ENCODE results near the gene ZNF692. TPM values are rescaled to one million over a fixed set of nuclear protein-coding genes. Genes with fewer than 3 reads are reported as not detected.

Gene ZNF692
- total RNA-seq, 2 donors from 2014 or later: 21.1 to 35.3 TPM

DNA sequence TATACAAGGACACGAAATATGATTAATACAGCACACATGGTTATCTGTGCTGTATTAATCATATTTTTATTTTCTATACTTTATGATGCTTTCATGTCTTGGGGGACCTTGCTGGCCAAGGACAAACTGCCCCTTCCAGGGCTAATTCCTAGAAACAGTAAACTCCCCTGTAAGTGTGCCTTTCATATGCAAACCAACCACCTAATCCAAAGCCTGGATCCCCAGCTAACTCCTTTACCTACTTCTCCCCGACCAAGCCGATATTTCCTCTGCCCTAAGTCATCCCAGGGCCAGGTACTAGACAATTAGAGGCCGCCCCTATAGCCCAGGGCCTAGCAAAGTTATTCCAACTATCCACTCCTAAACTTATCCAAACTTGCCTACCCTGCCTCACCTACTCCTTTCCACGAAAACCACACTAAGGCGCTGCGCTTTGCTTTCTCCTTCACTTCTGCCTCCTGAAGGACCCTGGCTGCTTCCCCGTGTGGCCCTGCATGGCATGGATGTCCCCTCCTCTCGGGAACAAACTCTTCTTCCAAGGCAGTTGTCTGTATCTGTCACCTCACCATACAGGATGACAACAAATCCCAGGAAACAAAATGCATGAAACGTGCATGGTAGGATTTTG, 43.4 kb downstream of the ZNF692 start:
- DNase-seq (ENCODE audit: low spot score): no peak
- Histone ChIP-seq H3K36me3 (peaks cover 48% of the 10 kb centered on the region), H3K4me3 (no peak overlapping the region)

DNA sequence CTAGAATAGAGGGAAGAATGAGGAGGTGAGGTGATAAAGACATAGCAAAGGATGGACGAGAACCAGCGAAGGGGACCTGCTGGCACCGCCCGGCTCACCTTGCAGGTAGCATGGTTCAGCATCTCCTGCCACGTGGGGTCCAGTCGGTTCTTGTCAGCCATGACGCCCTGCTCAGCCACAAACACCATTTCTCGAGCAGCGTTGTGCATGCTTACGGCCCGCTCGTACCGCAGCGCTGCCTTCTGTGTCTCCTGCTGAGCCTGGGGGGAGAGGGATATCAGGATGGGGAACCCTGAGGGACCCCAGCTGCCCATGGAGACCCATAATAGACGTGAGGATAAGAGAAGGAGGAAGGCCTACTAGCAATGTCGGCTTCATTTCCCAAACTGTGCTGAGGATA, 44.5 kb downstream of the ZNF692 start:
- Histone ChIP-seq H3K27me3 (replicated peaks; ENCODE audit: insufficient read depth) (no peaks in the 10 kb centered on the region), H3K27ac (no peak overlapping the region), H3K36me3 (peaks cover 48% of the 10 kb centered on the region), H3K4me3 (no peak overlapping the region), H3K4me1 (ENCODE audit: control insufficient read depth in 1 of 2, low read depth in 2 of 2) (peaks cover 12 to 30% of the 10 kb centered on the region in 2 donors), H3K9me3 (no peaks in the 10 kb centered on the region)
- DNase-seq (ENCODE audit: low spot score) (no peak), ATAC-seq (ENCODE audit: insufficient number of reproducible peaks, low FRiP score, low read depth) (no peak)
- no peak for TF ChIP-seq CTCF (IDR thresholded peaks at IDR 0.05)

More for the DNA sequence above, 43.4 kb downstream of the ZNF692 start:
- H3K27ac ChIP-seq: no peak overlapping the region
- no peaks in the 10 kb centered on the region for H3K9me3 ChIP-seq
- H3K4me1 ChIP-seq (ENCODE audit: control insufficient read depth in 1 of 2, low read depth in 2 of 2): peaks cover 13 to 36% of the 10 kb centered on the region in 2 donors
- no peak for TF ChIP-seq CTCF (IDR thresholded peaks at IDR 0.05)
- H3K27me3 ChIP-seq (replicated peaks; ENCODE audit: insufficient read depth): no peaks in the 10 kb centered on the region
- ATAC-seq (ENCODE audit: insufficient number of reproducible peaks, low FRiP score, low read depth): no peak

DNA sequence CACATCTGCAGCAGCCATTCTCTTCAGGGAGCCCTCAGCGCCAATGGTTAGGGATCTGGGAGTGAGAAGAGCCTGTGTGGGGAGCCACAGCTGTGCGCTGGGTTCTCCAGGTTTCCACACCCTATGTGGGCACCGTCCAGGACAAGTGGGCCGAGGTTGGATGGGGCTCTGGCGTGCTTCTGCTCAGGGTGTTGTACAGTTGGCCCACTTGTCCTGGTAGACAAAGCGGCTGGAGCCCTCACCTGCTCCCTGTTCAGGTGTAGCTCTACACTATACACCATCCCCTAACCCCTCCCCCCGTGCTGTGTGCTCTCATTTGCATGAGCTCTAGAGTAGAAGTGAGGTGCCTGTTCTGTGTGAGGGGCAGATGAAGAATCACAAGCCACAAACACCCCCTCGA, 45.3 kb downstream of the ZNF692 start:
- H3K36me3 ChIP-seq: peaks cover 48% of the 10 kb centered on the region
- no peak for TF ChIP-seq CTCF (IDR thresholded peaks at IDR 0.05)

DNA sequence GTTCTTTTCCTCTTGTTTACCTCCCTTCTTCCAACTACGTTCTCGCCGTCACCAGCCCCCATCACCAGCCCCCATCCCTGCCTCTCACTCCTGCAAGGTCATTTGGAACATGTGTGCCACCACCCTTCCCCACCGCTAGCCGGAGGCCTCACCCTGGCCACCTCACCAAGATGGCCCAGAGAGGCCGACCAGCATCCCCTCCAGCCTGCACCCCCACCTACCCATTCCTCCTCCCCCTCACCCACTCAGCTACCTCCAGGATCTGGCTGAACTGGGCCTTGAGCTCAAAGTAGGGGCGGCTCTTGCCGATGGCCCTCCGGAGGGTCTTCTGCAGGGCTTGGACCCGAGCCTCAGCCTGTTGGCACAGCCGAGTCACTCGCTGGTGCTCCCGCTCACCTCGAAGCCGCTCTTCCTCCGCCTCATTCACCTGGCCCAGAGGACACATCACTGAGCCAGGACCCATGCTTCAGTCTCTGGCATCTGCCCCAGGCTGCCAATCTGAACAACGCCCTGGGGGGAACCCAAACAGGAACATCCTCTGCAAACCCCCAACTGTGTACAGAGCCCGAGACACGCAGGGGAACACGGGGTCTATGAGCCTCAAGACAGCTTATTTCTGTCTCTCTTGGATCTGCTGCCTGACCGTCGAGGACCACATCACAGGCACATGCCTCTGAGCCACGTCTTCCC, 46.0 kb downstream of the ZNF692 start:
- H3K4me1 ChIP-seq (ENCODE audit: control insufficient read depth in 1 of 2, low read depth in 2 of 2): peaks cover 9 to 16% of the 10 kb centered on the region in 2 donors
- DNase-seq (ENCODE audit: low spot score): no peak
- peaks cover 48% of the 10 kb centered on the region for H3K36me3 ChIP-seq
- ATAC-seq (ENCODE audit: insufficient number of reproducible peaks, low FRiP score, low read depth): no peak
- H3K9me3 ChIP-seq: no peaks in the 10 kb centered on the region
- no peak overlapping the region for H3K27ac ChIP-seq
- no peaks in the 10 kb centered on the region for H3K27me3 ChIP-seq (replicated peaks; ENCODE audit: insufficient read depth)
- TF ChIP-seq CTCF (IDR thresholded peaks at IDR 0.05): no peak
- no peak overlapping the region for H3K4me3 ChIP-seq

More for the DNA sequence above, 45.3 kb downstream of the ZNF692 start:
- no peak for DNase-seq (ENCODE audit: low spot score)
- Histone ChIP-seq H3K27ac (no peak overlapping the region), H3K4me1 (ENCODE audit: control insufficient read depth in 1 of 2, low read depth in 2 of 2) (peaks cover 9 to 22% of the 10 kb centered on the region in 2 donors), H3K4me3 (no peak overlapping the region), H3K9me3 (no peaks in the 10 kb centered on the region), H3K27me3 (replicated peaks; ENCODE audit: insufficient read depth) (no peaks in the 10 kb centered on the region)
- no peak for ATAC-seq (ENCODE audit: insufficient number of reproducible peaks, low FRiP score, low read depth)

DNA sequence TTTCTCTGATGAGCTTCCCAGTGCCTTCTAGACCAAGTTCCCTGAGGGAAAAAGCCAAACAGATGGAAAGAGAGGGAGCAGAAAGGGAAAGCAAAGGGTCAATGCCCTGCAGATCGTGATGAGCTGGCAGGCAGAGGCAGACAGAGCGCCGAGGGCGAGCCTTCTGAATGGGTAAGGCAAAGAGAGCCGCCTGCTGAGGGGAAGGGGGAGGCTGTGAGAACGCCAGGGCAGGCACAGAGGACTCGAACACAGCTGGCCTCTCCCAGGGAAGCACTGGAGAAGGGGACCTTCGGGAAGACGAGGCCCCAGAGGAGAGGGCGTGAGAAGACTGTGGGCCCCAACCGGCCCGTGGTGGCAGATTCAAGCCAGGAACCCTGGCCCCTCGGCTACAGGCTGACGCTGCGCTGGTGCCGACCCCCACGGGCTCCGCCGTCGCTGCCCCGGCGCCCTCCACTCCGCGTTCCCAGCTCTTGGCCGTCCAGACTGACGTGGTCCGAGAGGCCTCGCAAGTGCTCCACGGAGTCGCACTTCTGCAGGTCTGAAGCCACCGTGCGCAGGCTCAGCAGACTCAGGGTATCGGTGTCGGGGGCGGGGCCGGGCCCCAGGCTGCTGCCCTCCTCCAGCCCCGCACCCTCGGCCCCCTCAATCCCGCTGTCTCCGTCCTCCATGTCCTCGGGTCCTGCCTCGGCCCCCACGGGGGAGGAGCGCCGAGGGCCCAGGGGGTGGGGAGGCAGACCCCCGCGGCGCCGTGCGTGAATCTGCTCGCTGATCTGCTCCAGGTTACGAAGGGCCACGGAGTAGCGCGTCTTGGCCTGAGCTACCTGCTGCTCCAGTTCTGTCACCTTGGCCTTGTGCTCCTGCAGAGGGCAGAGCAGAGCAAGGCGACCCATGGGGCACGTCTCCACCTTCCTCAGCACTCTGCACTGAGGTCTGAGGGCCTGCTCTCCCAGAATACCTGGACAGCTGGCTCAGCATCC, 47.1 kb downstream of the ZNF692 start:
- no peak overlapping the region for H3K4me3 ChIP-seq
- peaks cover 48% of the 10 kb centered on the region for H3K36me3 ChIP-seq
- H3K27me3 ChIP-seq (replicated peaks; ENCODE audit: insufficient read depth): no peaks in the 10 kb centered on the region
- no peaks in the 10 kb centered on the region for H3K9me3 ChIP-seq
- TF ChIP-seq CTCF (IDR thresholded peaks at IDR 0.05): no peak
- DNase-seq (ENCODE audit: low spot score): no peak
- H3K4me1 ChIP-seq (ENCODE audit: control insufficient read depth in 1 of 2, low read depth in 2 of 2): peaks cover 9 to 14% of the 10 kb centered on the region in 2 donors
- no peak overlapping the region for H3K27ac ChIP-seq
- no peak for ATAC-seq (ENCODE audit: insufficient number of reproducible peaks, low FRiP score, low read depth)
